ENCODE data around the gene SEMA6C.
A peak's percentile ranks its signal among the peaks of the same experiment; 100 is the strongest.

The SEMA6C gene

DNA sequence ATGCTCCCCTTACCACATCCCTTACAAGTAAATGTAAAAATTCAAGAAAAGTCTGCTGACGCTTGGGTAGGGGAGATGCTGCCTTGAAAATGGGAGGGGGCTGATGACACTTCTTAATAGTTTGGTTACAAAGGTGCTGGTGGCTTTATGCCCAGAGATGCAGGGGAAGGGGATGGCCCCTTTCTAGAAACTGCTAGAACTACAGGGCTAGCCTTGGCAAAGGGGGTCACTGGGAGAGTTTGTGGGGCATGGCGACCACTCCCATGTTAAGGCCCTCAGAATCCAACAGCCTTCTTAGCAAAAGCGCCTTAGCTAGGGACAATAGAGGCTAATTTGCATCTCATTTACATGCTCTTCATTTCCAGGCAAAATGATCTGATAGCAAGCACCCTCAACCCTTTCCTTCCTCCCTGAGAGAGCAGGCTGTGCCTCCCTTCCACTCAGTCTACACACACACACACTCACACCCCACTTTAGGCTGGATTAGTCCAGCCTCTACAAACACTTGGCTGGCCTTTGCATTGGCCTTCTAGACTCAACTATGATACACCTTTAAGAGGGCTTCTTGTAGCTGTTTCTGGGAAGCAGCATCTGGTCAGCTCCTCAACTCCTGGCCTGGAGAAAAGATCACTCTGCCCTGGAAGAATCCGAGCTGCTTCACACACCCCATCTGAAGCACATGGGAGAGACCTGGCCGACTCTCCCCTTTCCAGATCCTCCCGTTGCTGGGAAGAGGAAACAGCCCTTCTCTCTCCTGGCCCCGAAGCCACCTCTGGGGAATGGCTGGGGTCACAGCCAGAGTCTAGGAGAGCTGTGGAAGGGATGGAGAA lies 1.7 kb downstream of the SEMA6C start:
- H3K4me3 ChIP-seq (ENCODE audit: low read depth, low read length), result no peak overlapping the region
- DNase-seq (ENCODE audit: low read depth), result no peak
- TF ChIP-seq CTCF (IDR thresholded peaks at IDR 0.05; ENCODE audit: low read depth, low read length), result no peak
- TF ChIP-seq MYC (IDR thresholded peaks at IDR 0.05; ENCODE audit: low read depth, low read length), result no peak
- no peak for TF ChIP-seq MAX (IDR thresholded peaks at IDR 0.05; ENCODE audit: low read depth, low read length)
- TF ChIP-seq POLR2A (IDR thresholded peaks at IDR 0.05; ENCODE audit: extremely low read depth, insufficient read length), result no peak

GRCh38 chr1:151143986-151144385 lies 2.4 kb downstream of the SEMA6C start:
- TF ChIP-seq CTCF (IDR thresholded peaks at IDR 0.05; ENCODE audit: low read depth, low read length) (no peak), MYC (IDR thresholded peaks at IDR 0.05; ENCODE audit: low read depth, low read length) (no peak), MAX (IDR thresholded peaks at IDR 0.05; ENCODE audit: low read depth, low read length) (no peak), POLR2A (IDR thresholded peaks at IDR 0.05; ENCODE audit: extremely low read depth, insufficient read length) (no peak)
- H3K4me3 ChIP-seq (ENCODE audit: low read depth, low read length), result no peak overlapping the region
- DNase-seq (ENCODE audit: low read depth), result peak; percentile 28

GRCh38 chr1:151143057-151143435 lies 3.4 kb downstream of the SEMA6C start:
- DNase-seq (ENCODE audit: low read depth), result no peak
- no peak overlapping the region for H3K4me3 ChIP-seq (ENCODE audit: low read depth, low read length)
- TF ChIP-seq POLR2A (IDR thresholded peaks at IDR 0.05; ENCODE audit: extremely low read depth, insufficient read length) (no peak), CTCF (IDR thresholded peaks at IDR 0.05; ENCODE audit: low read depth, low read length) (no peak), MYC (IDR thresholded peaks at IDR 0.05; ENCODE audit: low read depth, low read length) (no peak), MAX (IDR thresholded peaks at IDR 0.05; ENCODE audit: low read depth, low read length) (no peak)

DNA sequence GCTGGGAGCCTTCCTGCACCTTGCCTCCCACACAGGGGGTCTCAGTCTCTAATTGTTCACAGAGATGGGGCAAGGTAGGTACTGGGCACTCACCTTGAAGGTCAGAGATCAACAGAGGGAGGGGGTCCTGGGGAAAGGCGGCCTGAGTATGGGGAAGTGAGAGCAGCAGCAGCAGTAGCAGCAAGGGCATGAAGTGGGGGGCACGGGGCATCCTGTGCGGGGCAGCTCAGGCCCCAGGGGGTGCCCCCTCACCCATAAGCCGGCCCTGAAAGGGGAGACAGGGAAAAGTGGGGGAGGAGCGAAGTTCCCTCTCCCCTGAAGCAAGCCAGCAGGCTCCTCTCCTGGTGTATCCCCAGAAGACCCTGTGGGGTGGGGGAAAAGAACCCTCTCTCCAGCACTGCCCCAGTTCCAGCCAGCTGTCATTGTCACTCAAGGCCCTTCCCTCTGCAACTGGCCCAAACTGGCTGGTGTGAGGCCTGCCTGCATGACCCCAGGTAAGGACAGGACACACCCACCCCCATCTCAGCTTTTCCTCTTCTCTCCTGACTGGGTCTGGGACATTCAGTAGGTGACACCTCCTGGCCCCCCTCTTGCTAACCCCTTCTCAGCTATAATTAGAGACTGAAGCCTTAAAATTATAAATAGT lies 3.9 kb downstream of the SEMA6C start:
- no peak overlapping the region for H3K4me3 ChIP-seq (ENCODE audit: low read depth, low read length)
- TF ChIP-seq POLR2A (IDR thresholded peaks at IDR 0.05; ENCODE audit: extremely low read depth, insufficient read length) (no peak), MYC (IDR thresholded peaks at IDR 0.05; ENCODE audit: low read depth, low read length) (no peak), MAX (IDR thresholded peaks at IDR 0.05; ENCODE audit: low read depth, low read length) (no peak), CTCF (IDR thresholded peaks at IDR 0.05; ENCODE audit: low read depth, low read length) (no peak)
- no peak for DNase-seq (ENCODE audit: low read depth)

DNA sequence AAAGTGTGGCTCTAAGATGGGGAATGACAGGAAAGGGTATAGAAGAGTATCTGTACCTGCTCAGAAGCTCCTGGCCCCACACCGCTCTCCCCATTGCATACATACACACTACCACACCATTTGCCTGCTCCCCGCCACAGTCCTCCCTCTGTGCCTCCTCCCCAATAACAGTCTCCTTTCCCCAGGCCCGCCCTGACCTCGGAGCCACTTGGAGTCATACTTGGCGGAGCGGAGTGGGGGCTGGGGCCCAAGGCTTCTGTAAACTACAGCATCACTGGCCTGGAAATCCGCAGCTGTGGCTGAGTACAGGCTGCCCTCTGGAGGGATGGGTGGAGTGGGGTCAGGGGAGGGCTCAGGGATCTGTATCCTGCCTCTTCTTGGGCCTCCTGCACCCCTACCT lies 8.6 kb downstream of the SEMA6C start:
- H3K4me3 ChIP-seq (ENCODE audit: low read depth, low read length), result no peak overlapping the region
- TF ChIP-seq CTCF (IDR thresholded peaks at IDR 0.05; ENCODE audit: low read depth, low read length), result no peak
- no peak for TF ChIP-seq MAX (IDR thresholded peaks at IDR 0.05; ENCODE audit: low read depth, low read length)
- no peak for TF ChIP-seq POLR2A (IDR thresholded peaks at IDR 0.05; ENCODE audit: extremely low read depth, insufficient read length)
- no peak for TF ChIP-seq MYC (IDR thresholded peaks at IDR 0.05; ENCODE audit: low read depth, low read length)
- no peak for DNase-seq (ENCODE audit: low read depth)
